Fibroblast of peridontal ligament (primary cell): ENCODE data around the gene KLHL30.

Source experiments
- DNase-seq: peaks from one replicate; pipeline ENCODE4 v3.0.0-alpha.2; 2010; ENCODE audit errors: extremely low read depth

The KLHL30 gene

GRCh38 chr2:238173692-238174091, 35.2 kb downstream of the KLHL30 start:
- no peak for DNase-seq

GRCh38 chr2:238174291-238174690, 35.8 kb downstream of the KLHL30 start:
- DNase-seq = no peak

GRCh38 chr2:238174701-238175100, 36.2 kb downstream of the KLHL30 start:
- no peak for DNase-seq

- peak; percentile 91 for DNase-seq
These were observed 38.1 kb downstream of the KLHL30 start for GRCh38 chr2:238176613-238177012.

GRCh38 chr2:238180554-238180953, 42.1 kb downstream of the KLHL30 start:
- DNase-seq = no peak

- no peak for DNase-seq
These were observed 43.9 kb downstream of the KLHL30 start for GRCh38 chr2:238182362-238182761.

- peak; percentile 10 for DNase-seq
These were observed 45.4 kb downstream of the KLHL30 start for GRCh38 chr2:238183821-238184220.

- no peak for DNase-seq
These were observed 49.4 kb downstream of the KLHL30 start for GRCh38 chr2:238187618-238188548.

GRCh38 chr2:238190445-238190844, 52.0 kb downstream of the KLHL30 start:
- DNase-seq = no peak
